ENCODE measurements around the gene TMEM154. TPM values are rescaled to one million over a fixed set of nuclear protein-coding genes. Genes with fewer than 3 reads are reported as not detected.
A peak's percentile ranks its signal among the peaks of the same experiment; 100 is the strongest.

Gene TMEM154
- total and polyA plus RNA-seq, 10 of the 15 experiments (the other 5 are each of a cell fraction or from before 2014, with no cell fraction given), result 5.1 to 41.4 (median 18.2) TPM

- TF ChIP-seq ZNF592 (IDR thresholded peaks at IDR 0.05), result no peak
- no peak for TF ChIP-seq MYC (IDR thresholded peaks at IDR 0.05; ENCODE audit: insufficient read depth, insufficient read length, insufficient replicate concordance, low read length, severe bottlenecking)
- TF ChIP-seq IKZF1 (conservative IDR thresholded peaks at IDR 0.05), result peak; percentile 66
- no peak; the same call in 1 of the 2 replicates for TF ChIP-seq GATAD2B (conservative IDR thresholded peaks at IDR 0.05; ENCODE audit: low read depth)
- peak; percentile 26; the same call in 1 of the 2 replicates for TF ChIP-seq MTA2 (IDR thresholded peaks at IDR 0.05; ENCODE audit: low read depth)
- TF ChIP-seq WRNIP1 (IDR thresholded peaks at IDR 0.05; ENCODE audit: borderline replicate concordance, low read depth, low read length), result no peak
- no peak for TF ChIP-seq RAD21 (IDR thresholded peaks at IDR 0.05; ENCODE audit: insufficient read depth, low read depth, low read length)
- TF ChIP-seq BCLAF1 (IDR thresholded peaks at IDR 0.05), result no peak
- peak; percentile 42 to 90 for TF ChIP-seq SRF (IDR thresholded peaks at IDR 0.05; ENCODE audit: low read depth in 2 of 2, low read length in 2 of 2)
- TF ChIP-seq RUNX3 (IDR thresholded peaks at IDR 0.05; ENCODE audit: low read length), result peak; percentile 93
- TF ChIP-seq ZNF687 (IDR thresholded peaks at IDR 0.05), result no peak
- TF ChIP-seq POU2F2 (IDR thresholded peaks at IDR 0.05; ENCODE audit: borderline replicate concordance, low read depth, low read length), result no peak
- TF ChIP-seq MEF2B (IDR thresholded peaks at IDR 0.05; ENCODE audit: partially characterized antibody, poor library complexity, severe bottlenecking), result peak; percentile 58
- no peak for TF ChIP-seq ZNF24 (IDR thresholded peaks at IDR 0.05)
- TF ChIP-seq CREB1 (IDR thresholded peaks at IDR 0.05; ENCODE audit: low read depth), result no peak
- no peak for TF ChIP-seq ATF3 (IDR thresholded peaks at IDR 0.05; ENCODE audit: borderline replicate concordance, extremely low read depth, low read depth, low read length)
- TF ChIP-seq SUZ12 (IDR thresholded peaks at IDR 0.05; ENCODE audit: unreplicated experiment), result no peak
Observed at GRCh38 chr4:152663203-152664066, 16.4 kb downstream of the TMEM154 start (continued).
